Measurements from ENCODE around the gene BDKRB2.

BDKRB2 gene

GRCh38 chr14:96213871-96214465 is 9.3 kb downstream of the BDKRB2 start:
- ATAC-seq, result no peak

DNA sequence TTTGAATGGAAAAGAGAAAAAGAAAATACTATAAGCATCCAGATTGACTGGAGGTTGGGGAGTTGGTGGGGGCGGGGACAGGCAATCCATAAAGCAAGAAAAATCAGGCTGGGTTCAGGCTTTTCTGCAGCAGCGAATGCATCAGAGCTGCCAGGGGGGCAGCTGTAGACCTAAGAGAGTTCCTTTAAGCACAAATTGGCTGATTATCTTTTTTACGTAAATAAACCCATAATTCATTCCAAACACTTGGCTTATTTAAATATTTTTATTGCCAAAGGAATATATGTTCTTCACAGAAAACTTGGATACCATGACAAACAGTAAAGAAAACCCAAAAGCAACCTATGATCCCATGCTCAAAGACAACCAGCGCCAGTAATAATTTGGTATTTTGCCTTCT is 10.2 kb downstream of the BDKRB2 start:
- ATAC-seq, result no peak
- TF ChIP-seq PATZ1 (CRISPR knock-in tag; IDR thresholded peaks at IDR 0.05; ENCODE audit: borderline replicate concordance), result no peak

More at GRCh38 chr14:96213871-96214465, 9.3 kb downstream of the BDKRB2 start:
- TF ChIP-seq OSR1 (CRISPR knock-in tag; IDR thresholded peaks at IDR 0.05) (no peak), GLIS3 (CRISPR knock-in tag; IDR thresholded peaks at IDR 0.05) (no peak)

DNA sequence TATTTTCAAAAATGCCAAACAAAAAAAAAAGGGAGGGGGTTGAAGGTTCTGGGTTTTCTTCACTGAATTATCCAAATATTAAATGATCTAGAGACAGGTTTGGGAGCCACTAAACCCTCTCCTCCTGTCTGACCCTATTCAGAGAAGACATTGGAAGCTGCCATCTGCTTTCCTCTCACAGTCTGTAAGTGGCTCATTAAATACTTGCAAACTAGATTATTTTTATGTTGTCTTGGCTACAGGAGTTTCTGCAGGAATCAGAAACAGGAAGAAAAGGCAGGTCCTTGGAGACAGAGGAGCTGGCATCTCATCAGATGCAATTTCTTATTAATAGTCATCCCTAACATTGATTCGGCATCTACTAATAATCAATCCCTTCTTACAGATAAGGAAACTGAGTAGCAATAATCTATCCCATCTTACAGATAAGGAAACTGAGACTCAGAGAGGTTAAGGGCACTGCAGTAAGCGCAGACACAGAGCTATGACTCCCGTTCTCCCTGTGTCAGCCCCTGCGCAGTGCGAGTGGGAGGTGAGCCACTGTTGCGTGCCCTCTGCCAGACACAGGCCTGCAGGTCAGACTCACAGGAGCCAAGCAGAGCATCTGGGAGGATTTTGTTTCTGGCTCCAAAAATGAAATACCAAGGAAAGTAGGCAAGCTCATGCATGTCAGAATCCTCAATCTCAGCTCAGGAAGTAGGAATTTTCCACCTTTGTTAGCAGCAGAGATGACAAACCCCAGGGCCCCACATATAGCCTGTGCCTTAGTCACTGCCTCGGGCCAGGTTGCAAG is 11.0 kb downstream of the BDKRB2 start:
- peak; percentile 77 for ATAC-seq
- TF ChIP-seq PPARA (CRISPR knock-in tag; IDR thresholded peaks at IDR 0.05; ENCODE audit: borderline replicate concordance) (no peak), PATZ1 (CRISPR knock-in tag; IDR thresholded peaks at IDR 0.05; ENCODE audit: borderline replicate concordance) (no peak), ZNF70 (CRISPR knock-in tag; IDR thresholded peaks at IDR 0.05) (peak; percentile 74; the same call in 1 of the 2 replicates)

GRCh38 chr14:96216627-96217026 is 12.0 kb downstream of the BDKRB2 start:
- ATAC-seq, result no peak
- TF ChIP-seq ISL1 (CRISPR knock-in tag; IDR thresholded peaks at IDR 0.05) (no peak), PATZ1 (CRISPR knock-in tag; IDR thresholded peaks at IDR 0.05; ENCODE audit: borderline replicate concordance) (no peak), ARNTL (CRISPR knock-in tag; IDR thresholded peaks at IDR 0.05; ENCODE audit: borderline replicate concordance, low read depth) (no peak), RARB (CRISPR knock-in tag; IDR thresholded peaks at IDR 0.05) (no peak), SNAI2 (CRISPR knock-in tag; IDR thresholded peaks at IDR 0.05) (no peak), TCF4 (CRISPR knock-in tag; IDR thresholded peaks at IDR 0.05; ENCODE audit: borderline replicate concordance) (no peak), ZNF565 (CRISPR knock-in tag; conservative IDR thresholded peaks at IDR 0.05; ENCODE audit: low read depth) (no peak), OSR1 (CRISPR knock-in tag; IDR thresholded peaks at IDR 0.05) (no peak), TOX (CRISPR knock-in tag; IDR thresholded peaks at IDR 0.05; ENCODE audit: borderline replicate concordance) (no peak), GLIS3 (CRISPR knock-in tag; IDR thresholded peaks at IDR 0.05) (no peak), POU6F1 (CRISPR knock-in tag; IDR thresholded peaks at IDR 0.05; ENCODE audit: borderline replicate concordance, low read depth) (no peak), CSDC2 (CRISPR knock-in tag; IDR thresholded peaks at IDR 0.05) (no peak), ZNF70 (CRISPR knock-in tag; IDR thresholded peaks at IDR 0.05) (no peak), ESRRG (CRISPR knock-in tag; IDR thresholded peaks at IDR 0.05) (no peak)

- ATAC-seq, result no peak
- TF ChIP-seq ZC3H10 (CRISPR knock-in tag; IDR thresholded peaks at IDR 0.05) (no peak), TOX (CRISPR knock-in tag; IDR thresholded peaks at IDR 0.05; ENCODE audit: borderline replicate concordance) (no peak), BACH2 (CRISPR knock-in tag; IDR thresholded peaks at IDR 0.05; ENCODE audit: borderline replicate concordance) (no peak), ZNF70 (CRISPR knock-in tag; IDR thresholded peaks at IDR 0.05) (no peak), TCF4 (CRISPR knock-in tag; IDR thresholded peaks at IDR 0.05; ENCODE audit: borderline replicate concordance) (no peak), GLIS3 (CRISPR knock-in tag; IDR thresholded peaks at IDR 0.05) (no peak), OSR1 (CRISPR knock-in tag; IDR thresholded peaks at IDR 0.05) (no peak), ZFP3 (CRISPR knock-in tag; IDR thresholded peaks at IDR 0.05) (no peak), SNAI2 (CRISPR knock-in tag; IDR thresholded peaks at IDR 0.05) (no peak), CSDC2 (CRISPR knock-in tag; IDR thresholded peaks at IDR 0.05) (no peak), ISL1 (CRISPR knock-in tag; IDR thresholded peaks at IDR 0.05) (no peak), POU6F1 (CRISPR knock-in tag; IDR thresholded peaks at IDR 0.05; ENCODE audit: borderline replicate concordance, low read depth) (no peak)
- TF ChIP-seq, protein P1, sequence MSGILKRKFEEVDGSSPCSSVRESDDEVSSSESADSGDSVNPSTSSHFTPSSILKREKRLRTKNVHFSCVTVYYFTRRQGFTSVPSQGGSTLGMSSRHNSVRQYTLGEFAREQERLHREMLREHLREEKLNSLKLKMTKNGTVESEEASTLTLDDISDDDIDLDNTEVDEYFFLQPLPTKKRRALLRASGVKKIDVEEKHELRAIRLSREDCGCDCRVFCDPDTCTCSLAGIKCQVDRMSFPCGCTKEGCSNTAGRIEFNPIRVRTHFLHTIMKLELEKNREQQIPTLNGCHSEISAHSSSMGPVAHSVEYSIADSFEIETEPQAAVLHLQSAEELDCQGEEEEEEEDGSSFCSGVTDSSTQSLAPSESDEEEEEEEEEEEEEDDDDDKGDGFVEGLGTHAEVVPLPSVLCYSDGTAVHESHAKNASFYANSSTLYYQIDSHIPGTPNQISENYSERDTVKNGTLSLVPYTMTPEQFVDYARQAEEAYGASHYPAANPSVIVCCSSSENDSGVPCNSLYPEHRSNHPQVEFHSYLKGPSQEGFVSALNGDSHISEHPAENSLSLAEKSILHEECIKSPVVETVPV (CRISPR knock-in tag; IDR thresholded peaks at IDR 0.05), result no peak
These were observed 12.8 kb downstream of the BDKRB2 start for GRCh38 chr14:96217376-96217913.

Data from SK-N-SH treated with all-trans-retinoic acid at 6 μM for 48 hours (cell line).